Fibroblast of the conjunctiva (primary cell): ENCODE measurements around the gene SLC15A1.
"Not testable (repeated sequence)": the region's sequence is repeated elsewhere in the genome, so short reads cannot be mapped to it uniquely, and the experiment has no call there.

Experiments
- DNase-seq: peaks from one replicate; pipeline ENCODE4 v3.0.0-alpha.2; 2010; ENCODE audit warnings: low read depth

Gene SLC15A1

DNA sequence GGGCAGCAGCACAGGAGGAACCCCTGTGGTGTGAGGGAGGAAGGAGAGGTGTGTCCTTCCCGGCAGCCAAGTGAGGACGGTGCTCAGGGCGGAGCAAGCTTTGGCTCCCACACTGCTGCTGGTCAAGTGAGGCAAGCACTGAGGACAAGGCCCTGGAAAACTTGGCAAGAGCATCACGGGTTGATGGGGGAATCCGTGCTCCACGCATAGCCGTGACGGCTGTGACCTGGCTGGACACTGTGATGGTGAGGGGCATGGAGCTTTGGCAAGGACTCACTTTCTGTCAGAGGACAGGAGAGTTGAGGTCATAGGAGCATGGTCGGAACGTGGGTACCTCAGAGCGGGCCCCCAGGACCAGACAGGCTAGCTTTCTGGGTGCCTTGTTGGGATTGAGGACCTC lies 29.0 kb upstream of the SLC15A1 start:
- no peak for DNase-seq

DNA sequence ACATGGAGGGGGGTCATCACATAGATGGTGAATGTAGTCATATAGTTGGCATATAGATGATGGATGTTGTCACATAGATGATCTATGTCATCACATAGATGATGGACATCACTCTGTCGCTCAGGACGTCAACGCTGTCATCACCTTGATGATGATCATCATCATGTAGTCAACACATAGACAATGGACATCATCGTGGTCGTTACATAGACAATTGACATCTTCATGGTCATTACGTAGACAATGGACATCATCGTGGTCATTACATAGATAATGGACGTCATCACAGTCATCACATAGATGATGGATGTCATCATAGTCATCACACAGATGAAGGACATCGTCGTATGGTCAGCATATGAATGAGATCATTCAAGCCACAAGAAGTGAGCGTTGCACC lies 28.6 kb upstream of the SLC15A1 start:
- DNase-seq = no peak

DNA sequence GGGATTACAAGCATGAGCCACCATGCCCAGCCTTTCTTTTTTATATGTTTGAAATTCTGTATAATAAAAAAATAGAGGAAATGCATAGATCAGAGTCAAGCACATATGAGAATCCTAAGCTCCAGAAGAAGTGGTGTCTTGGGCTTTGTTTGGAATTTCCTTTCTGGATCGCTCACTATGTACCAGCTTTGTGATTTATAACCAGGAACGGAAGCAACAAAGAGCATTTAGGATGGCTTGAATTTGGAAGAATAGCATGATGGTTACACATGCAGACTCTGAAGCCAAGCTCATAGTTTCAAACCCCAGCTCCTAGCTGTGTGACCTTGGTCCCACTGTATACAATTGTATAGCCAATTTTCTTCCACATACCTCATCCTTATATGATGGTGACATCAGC lies 28.0 kb upstream of the SLC15A1 start:
- DNase-seq = no peak

DNA sequence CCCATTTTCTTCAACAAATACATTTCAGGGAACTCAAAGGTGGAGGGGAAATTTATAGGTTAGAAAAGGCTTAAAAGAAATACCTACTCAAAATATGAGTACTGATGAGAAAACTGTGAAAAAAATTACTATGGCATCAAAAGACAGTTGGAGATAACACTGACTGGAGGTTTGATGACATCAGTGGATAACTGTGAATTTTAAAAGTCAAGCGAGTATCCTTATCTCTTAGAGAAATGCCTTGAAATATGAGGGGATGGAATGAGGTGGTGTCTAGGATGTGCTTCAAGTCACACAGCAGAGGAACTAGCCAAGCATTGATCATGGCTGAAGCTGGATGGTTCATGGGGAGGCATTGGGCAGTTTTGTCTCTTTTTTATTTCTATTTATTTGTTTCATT lies 27.2 kb upstream of the SLC15A1 start:
- DNase-seq = no peak

DNA sequence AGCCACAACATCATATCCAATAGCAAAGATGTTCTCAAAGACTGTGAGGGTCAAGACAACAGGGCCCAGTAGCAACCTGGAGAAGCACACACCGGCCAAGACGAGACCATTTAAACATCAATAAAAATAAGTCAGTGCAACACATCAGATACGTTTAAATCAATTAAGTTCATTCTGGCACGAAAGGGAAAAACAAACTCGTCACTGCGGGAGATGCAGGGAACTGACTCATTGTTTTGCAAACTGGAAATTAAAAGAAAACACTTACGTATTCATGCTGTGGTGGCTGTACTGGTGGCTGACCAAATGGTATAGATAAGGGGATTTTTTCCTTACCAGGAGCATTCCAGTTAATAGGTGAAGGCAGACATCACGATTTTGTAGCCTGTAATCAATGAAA lies 26.3 kb upstream of the SLC15A1 start:
- DNase-seq = no peak

DNA sequence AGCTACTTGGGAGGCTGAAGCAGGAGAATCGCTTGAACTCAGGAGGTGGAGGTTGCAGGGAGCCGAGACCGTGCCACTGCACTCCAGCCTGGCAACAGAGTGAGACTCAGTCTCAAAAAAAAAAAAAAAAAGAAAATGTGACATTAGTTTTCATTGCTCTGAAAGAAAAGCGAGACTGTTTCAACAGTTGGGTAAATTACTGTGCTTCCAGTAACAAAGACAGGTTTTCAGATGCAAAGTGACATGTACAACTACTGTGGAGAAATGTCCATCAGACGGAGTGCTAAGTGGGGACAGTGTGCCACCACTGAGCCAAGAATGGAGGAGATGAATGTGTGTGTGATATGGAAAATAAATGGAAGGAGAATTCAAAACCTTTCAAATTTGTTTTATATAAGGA lies 24.2 kb upstream of the SLC15A1 start:
- DNase-seq = no peak

DNA sequence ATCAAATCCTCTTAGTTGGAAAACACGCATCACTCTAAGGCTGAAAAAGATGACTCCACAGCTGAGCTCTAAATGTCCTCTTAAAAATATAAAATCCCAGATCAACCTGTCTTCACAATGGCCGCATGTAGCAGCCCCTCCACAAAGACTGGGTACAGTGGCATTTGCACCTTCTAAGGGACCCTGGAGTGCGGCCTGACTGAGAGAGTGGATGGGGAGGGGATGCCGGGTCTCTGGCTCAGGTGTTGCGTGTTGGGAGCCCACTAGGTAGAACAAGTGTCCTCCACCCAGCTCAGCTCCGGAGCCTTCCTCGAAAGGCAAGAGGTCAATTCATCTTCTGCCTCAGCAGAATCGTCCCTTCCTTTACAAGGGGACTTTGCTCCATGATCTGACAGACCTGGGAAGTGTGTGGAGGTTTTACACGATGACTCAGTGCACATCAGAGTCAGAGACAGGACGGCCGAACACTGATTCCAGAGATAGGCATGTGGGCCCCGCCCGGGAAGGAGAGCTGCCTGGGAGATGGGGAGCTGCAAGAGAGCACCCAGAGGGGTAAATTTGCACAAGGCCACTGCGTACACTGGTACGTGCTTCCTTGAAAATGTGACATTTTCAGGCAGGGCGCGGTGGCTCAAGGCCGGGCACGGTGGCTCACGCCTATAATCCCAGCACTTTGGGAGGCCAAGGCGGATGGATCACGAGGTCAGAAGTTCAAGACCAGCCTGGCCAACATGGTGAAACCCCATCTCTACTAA lies 23.5 kb upstream of the SLC15A1 start:
- DNase-seq = no peak

DNA sequence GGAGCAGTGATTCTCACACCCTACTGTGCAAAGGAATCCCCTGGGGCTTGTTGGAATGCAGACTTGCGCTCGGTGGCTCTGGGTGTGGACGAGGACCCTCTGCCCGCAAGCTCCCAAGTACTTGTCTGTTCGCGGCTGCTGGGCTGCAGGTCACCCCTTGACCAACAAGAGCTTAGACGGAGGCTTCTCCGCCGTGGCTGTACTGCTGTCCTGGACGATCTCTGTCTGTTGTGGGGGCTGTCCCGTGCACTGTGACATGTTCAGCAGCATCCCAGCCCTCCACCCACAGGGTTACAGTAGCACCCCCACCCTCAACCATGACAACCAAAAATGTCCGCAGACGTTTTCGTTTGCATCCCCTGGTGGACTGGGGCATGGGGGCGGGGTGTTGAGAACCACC lies 22.9 kb upstream of the SLC15A1 start:
- no peak for DNase-seq

DNA sequence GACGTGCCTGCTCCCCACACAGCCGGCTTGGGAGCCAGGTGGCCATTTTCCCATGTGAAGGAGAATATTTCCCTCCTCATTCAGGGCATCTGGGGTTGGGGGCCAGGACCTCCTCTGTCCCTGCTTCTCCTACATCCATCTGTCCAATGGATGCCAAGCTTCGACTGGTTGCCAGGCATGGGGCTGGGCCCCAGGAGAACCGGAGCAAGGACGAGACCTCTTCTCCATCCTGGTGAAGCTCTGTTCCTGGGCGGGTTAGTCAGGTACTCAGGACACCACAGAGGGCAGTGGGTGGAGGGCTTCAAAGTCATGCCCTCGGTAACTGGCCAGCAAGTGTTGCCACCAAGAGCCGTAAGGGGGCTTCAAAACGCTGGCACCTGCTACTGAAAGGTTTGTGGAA lies 22.3 kb upstream of the SLC15A1 start:
- no peak for DNase-seq

DNA sequence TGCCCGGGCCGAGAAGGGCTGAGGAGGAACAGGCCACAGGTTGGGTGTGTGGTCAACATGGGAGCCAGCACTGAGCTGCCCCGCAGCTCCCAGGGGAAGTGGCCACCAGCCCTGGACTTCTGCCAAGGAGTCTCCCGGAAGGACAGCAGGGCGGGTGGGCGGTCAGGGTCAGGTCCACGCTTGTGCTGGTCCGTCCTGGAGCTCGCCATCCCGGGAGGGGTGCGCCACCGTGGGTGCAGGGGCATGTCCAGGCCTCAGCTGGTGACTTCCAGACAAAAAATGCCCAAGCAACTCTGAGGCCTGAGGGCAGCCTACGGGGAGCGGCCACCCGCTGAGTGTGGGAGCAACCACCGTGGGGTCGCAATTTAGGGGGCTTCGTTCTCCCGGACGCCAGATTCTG lies 21.4 kb upstream of the SLC15A1 start:
- DNase-seq = no peak

DNA sequence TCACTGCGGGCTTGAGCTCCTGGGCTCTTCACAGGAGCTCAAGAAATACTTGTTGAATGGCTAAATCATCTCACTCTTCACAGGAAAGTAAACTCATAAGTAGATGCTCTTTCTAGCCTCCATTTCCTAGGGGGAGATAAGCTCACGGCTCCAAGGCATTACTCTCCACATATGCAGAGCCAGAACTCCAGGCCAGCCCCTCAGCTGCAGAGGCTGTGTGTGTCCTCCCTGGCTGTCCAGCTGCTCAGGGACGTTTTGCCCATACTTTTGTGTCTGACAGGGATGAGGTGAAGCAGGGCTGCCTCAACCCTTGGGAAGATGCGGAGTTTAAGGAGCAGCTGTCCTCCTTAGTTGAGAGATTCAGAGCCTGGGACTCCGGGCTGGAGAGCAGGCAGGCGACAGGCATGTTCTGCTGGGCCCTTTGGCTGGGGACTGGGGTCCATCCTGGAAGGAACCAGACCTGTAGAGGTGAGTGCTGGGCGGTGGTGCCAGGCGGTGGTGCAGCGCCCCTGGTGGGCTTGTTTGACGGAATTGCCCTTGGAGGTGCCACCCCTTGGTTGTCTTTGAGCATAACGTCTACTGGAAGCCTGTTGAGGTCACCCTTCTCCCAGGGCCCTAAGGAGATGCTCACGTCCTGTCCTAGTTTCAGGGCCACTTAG lies 20.5 kb upstream of the SLC15A1 start:
- no peak for DNase-seq

DNA sequence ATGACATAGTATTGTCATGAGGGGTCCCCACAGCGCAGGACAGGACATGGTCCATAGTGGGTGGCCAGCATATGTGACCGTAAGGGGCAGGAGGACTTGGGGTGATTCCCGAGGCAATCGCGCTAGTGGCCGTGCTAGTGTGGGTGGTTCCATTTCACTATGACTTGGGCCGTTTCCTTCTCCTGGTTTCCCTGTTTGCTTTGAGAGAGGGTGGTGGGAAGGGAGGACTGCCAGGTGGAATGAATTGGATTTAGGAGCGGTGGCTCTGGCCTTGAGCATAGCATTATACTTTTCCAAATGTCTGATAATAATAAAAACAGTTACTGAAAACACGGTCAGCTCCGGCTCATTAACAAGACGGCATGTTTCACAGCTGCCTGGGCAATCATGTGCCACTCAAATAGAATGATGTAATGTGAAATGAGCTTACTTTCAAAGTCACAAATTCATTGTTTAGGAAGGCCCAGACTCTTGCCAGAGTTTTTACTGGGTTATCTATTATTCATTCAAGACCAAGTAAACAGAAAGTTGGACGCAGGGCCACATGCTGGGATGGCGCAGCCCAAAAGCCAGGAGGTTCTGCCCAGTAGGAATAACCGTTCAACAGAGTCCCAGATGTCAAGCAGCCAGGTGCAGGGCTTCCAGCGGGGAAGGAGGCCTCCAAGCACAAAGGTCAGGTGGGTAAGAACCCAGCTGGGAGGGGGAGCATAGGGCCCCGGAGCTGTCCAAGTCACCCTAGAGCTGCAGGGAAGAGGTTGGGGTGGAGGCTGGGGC lies 19.6 kb upstream of the SLC15A1 start:
- DNase-seq = no peak

DNA sequence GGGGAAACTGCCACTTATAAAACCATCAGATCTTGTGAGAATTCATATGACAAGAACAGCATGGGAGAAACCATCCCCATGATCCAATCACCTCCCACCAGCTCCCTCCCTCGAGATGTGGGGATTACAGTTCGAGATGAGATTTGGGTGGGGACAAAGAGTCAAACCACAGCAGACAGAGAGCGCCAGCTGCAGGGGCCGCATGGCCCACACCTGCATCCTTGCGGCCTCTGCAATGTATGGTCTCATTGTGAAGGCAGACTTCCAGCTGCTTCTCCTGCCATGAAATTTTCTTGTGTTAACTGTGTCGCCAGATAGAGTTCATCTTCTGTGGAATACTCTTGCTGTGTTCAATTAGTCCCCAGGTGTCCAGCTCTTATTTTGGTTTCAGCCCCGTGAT lies 17.3 kb upstream of the SLC15A1 start:
- no peak for DNase-seq

DNA sequence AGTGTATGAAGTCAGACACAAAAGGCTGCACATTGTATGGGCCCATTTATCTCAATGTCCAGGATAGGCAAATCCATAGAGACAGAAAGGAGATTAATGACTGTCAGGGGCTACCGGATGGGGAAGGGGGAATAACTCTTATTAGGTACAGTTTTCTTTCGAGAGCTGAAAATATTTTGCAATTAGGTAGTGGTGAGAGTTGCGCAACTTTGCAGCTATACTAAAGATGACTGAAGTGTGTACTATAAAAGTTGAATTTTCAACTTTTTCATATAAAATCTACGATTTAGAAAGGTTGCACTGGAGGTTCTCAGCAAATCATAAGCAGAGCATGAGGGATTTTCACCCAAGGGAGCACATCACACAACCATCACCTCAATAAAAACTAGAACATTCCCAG lies 16.1 kb upstream of the SLC15A1 start:
- DNase-seq = no peak

DNA sequence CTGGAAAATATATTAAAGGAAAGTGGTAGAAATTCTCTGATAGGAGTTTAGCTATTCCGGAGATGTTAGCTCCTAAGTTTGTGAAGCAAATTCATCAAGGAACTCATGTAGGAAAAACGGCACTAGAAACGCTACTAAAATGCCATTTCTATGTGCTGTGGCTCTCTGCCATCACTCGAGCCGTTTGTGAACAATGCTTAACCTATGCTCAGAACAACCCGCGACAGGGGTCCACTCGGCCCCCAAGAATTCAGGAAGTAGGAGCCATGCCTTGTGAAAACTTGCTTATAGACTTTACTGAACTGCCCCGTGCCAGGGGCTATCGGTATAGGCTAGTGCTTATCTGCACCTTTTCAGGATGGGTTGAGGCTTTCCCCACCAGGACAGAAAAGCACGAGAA lies 14.2 kb upstream of the SLC15A1 start:
- no peak for DNase-seq

DNA sequence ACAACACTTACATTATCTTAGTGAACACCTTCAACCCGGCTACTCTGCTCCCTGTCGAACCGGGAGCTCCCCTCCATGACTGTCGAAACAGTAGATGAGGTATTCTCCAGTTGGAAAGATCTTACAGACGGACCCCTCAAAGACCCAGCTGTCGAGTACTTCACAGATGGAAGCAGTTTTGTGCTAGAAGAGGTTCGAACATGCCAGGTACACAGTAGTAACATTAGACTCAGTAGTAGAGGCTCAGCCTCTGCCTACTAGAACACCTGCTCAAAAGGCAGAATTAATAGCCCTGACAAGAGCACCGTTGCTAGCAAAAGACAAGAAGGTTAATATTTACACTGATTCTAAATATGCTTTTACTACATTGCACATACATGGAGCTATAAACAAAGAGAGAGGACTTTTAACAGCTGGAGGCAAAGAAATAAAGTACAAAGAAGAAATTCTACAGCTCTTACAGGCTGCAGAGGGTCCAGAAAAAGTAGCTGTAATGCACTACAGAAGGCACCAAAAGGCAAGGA lies 13.6 kb upstream of the SLC15A1 start:
- no peak for DNase-seq

DNA sequence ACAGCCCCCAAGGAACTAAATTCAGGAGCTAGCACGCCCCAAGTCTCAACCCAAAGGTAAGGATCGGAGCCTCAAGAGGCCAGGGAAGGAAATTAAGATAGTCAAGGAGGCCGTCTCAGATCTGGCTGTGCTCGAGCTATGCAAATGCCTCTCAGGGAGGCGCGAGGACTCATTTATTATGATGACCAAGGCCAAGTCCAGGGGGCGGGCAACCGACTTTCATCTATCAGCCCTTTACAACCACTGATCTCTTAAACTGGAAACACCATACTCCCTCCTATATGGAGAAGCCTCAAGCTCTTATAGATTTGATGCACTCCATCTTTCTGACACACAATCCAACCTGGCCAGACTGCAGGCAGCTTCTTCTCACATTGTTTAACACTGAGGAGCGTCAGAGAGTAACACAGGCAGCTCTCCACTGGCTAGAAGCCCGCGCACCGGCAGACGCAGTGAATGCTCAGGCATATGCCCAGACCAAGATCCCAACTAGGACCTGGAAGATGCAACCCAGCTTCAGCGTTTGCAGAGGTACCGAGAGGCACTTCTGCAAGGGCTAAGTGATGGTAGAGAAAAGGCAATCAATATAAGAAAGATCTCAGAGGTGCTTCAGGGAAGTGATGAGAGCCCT lies 9.6 kb upstream of the SLC15A1 start:
- no peak for DNase-seq

DNA sequence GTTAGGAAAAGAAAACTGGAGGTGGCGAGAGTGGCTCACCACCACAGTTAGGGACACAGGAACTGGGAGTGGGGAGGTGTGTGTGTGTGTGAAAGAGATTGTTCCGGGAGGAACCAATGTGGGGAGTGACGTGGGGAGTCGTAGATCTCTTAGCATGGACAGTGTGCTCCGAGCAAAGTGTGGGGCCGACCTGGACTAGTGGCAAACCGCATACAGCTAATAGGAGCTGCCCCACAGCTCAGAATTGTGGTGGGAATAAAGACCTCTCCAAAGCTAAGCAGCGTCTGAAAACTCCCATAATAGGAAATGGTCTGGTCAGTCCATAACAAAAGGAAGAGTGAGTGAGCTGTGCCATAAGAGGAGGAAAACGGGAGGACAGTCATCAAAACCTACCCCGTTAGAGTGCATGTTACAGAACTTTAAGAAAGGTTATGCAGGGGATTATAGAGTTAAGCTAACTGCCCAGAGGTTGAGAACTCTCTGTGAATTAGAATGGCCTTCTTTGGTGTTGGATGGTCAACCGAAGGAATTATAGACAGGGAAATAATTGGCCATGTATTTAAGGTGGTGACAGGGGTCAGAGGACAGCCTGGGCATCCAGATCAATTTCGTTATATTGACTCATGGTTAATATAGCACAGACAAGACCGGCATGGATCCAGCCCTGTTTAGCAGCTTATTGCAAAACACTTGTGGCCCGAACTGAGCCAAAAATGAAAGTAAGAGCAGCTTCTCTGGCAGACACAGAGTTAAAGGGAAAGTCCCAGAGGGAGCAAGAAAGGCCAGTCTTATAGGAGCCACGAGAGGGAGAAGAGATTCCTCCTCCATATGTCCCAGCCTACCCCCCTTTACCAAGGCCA lies 8.9 kb upstream of the SLC15A1 start:
- DNase-seq = peak; percentile 72

DNA sequence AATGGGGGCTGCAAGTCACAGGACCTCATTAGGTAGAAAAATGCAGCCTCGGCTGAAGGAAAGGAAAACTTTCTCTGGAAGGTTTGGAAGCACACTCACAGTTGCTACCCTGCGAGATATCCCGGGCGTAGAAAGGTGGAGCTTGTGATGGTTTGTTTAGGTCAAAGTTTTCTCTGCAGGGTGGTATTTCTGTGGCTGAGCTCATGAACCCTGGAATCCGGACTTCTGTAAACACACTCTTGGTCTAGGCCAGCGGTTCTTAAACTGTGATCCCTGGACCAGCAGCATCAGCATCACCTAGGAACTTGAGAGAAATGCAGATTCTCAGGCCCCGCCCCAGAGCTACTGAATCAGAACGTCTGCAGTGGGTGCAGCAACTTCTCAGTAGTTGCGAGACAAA lies 3.3 kb upstream of the SLC15A1 start:
- DNase-seq = no peak

DNA sequence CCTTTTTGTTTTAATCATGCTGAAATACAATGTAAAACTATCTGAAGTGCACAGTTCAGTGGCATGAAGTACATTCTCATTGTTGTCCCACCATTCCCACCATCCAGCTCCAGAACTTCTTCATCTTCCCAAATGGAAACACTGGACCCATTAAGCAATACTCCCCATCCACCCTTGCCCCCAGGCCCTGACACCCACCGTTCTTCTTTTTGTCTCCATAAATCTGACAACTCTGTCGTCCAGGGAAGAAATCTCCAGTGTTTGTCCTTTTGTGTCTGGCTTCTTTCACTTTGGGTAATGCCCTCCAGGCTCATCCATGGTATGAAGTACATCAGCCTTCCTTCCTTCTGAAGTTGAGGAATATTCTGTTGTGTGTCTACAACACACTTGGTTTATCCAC lies 2.6 kb upstream of the SLC15A1 start:
- no peak for DNase-seq

DNA sequence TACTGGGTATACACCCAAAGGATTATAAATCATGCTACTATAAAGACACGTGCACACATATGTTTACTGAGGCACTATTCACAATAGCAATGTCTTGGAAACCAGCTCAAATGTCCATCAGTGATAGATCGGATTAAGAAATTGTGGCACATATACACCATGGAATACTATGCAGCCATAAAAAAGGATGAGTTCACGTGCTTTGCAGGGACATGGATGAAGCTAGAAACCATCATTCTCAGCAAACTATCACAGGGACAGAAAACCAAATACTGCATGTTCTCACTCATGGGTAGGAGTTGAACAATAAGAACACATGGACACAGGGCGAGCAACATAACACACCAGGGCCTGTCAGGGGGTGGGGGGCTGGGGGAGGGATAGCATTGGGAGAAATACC lies 2.0 kb upstream of the SLC15A1 start:
- DNase-seq = not testable (repeated sequence)
